ENCODE measurements around the gene PLEKHA7. TPM values are rescaled to one million over a fixed set of nuclear protein-coding genes. Genes with fewer than 3 reads are reported as not detected.
"Not testable (repeated sequence)": the region's sequence is repeated elsewhere in the genome, so short reads cannot be mapped to it uniquely, and the experiment has no call there.

The PLEKHA7 gene
- polyA plus RNA-seq, 3 donors, result 46.5 to 58.2 (median 51.1) TPM

- no peak for DNase-seq (ENCODE audit: extremely low read depth in 1 of 11, low read depth in 9 of 11, low spot score in 4 of 11)
Measured at GRCh38 chr11:16873289-16873688, 140.9 kb downstream of the PLEKHA7 start.

- DNase-seq (ENCODE audit: extremely low read depth in 1 of 11, low read depth in 9 of 11, low spot score in 4 of 11), result no peak
Measured at GRCh38 chr11:16871368-16871767, 142.8 kb downstream of the PLEKHA7 start.

- DNase-seq (ENCODE audit: extremely low read depth in 1 of 11, low read depth in 9 of 11, low spot score in 4 of 11), result no peak
Measured at GRCh38 chr11:16867097-16867496, 147.1 kb downstream of the PLEKHA7 start.

GRCh38 chr11:16864428-16864827 is 149.8 kb downstream of the PLEKHA7 start:
- not testable (repeated sequence) for DNase-seq (ENCODE audit: extremely low read depth in 1 of 11, low read depth in 9 of 11, low spot score in 4 of 11)

DNA sequence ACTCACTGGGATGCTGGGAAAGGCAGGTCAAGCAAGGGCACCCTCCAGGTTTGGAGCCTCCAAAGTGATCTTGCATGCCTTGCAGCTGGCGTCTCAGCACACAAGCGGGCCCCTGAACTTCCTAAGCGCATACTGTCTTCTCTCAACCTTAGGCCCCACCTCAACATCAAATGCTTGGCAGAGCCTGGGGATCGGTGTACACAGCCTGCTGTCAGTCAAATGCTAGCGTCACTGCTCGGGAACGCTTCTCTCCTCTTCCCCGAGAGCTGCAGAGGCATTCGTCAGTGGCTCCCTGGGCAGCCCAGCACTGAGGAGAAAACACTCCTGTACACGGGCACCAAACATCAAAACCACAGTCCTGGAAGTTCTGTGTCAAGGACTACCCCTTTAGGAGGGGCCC is 150.8 kb downstream of the PLEKHA7 start:
- no peak for DNase-seq (ENCODE audit: extremely low read depth in 1 of 11, low read depth in 9 of 11, low spot score in 4 of 11)

- DNase-seq (ENCODE audit: extremely low read depth in 1 of 11, low read depth in 9 of 11, low spot score in 4 of 11), result no peak
Measured at GRCh38 chr11:16862726-16863125, 151.5 kb downstream of the PLEKHA7 start.

- no peak for DNase-seq (ENCODE audit: extremely low read depth in 1 of 11, low read depth in 9 of 11, low spot score in 4 of 11)
Measured at GRCh38 chr11:16861862-16862261, 152.4 kb downstream of the PLEKHA7 start.

- DNase-seq (ENCODE audit: extremely low read depth in 1 of 11, low read depth in 9 of 11, low spot score in 4 of 11), result no peak
Measured at GRCh38 chr11:16860617-16861016, 153.6 kb downstream of the PLEKHA7 start.

DNA sequence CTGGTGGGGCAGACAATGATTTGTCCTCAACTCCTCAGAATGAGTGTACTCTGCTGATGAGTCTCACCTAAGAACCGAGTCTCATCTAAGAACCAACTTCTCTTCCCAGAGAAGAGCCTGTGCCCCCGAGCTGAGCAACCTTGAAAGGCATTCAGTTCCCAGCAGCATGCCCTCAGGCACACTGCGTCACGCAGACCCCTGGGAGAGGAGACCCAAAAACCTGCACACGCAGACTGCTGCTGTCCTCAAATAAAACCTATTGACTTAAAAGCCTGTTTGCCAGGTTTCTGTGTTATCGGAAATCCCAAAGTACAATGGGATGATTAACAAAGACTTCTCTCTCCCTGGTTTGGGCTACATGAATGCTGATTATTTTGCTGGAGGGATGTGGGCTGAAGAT is 154.6 kb downstream of the PLEKHA7 start:
- DNase-seq (ENCODE audit: extremely low read depth in 1 of 11, low read depth in 9 of 11, low spot score in 4 of 11), result no peak

GRCh38 chr11:16857186-16857585 is 157.0 kb downstream of the PLEKHA7 start:
- no peak for DNase-seq (ENCODE audit: extremely low read depth in 1 of 11, low read depth in 9 of 11, low spot score in 4 of 11)

DNA sequence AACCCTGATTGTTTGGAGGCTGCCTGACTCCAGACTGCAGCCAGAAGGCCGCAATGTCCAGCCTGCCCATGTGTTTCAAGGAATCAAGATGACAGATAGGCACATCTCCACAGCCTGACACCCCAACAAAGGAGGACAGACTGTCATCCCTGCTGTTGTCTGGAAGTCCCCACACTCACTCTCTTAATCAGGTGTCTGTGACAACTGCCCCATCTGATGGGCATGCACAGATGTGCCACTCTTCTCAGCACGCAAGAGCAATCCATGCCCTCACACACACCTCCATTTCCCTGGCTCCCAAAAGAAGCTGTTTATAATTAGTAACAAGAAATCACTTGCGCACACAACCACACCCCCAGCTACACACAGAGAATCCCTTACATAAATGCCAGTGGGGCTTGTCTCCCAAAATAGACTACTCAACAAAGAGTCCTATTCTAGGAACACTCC is 158.2 kb downstream of the PLEKHA7 start:
- no peak for DNase-seq (ENCODE audit: extremely low read depth in 1 of 11, low read depth in 9 of 11, low spot score in 4 of 11)

GRCh38 chr11:16854979-16855378 is 159.2 kb downstream of the PLEKHA7 start:
- no peak for DNase-seq (ENCODE audit: extremely low read depth in 1 of 11, low read depth in 9 of 11, low spot score in 4 of 11)

DNA sequence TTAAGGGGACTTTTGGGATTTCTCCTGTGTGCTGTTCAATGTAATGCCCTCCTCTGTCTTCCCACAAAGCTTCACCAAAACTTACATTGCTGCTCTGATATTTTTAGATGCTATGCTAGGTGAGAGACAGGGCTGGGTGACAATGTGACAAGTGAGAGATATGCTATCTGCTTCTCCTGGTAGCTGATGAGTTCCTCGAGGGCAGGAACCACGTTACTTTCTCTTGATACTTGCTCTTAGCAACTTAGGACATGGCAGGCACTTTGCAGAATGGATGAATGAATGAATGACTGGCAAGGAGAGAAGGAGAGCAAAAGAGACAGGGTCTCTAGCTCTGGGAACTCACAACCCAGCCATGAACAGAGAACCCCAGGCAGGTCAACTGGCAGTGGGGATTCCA is 160.4 kb downstream of the PLEKHA7 start:
- no peak for DNase-seq (ENCODE audit: extremely low read depth in 1 of 11, low read depth in 9 of 11, low spot score in 4 of 11)

DNA sequence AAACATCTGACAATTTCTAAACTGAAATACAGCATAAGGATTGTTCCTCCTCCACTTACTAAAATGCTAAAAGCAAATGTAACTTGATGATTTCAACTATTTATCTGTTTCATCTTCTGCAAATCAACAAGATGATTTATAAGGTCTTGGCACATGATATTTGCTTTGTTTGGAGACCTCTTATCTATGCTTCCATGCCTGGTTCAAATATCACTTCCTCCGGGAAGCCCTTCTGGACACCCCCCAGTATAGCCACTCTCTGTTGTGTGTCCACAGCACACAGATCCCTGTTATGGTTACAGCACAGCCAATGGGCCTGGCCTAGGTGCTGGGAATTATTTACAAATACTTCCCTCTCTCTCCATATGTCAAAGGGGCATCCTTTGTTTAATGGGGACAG is 160.9 kb downstream of the PLEKHA7 start:
- no peak for DNase-seq (ENCODE audit: extremely low read depth in 1 of 11, low read depth in 9 of 11, low spot score in 4 of 11)

DNA sequence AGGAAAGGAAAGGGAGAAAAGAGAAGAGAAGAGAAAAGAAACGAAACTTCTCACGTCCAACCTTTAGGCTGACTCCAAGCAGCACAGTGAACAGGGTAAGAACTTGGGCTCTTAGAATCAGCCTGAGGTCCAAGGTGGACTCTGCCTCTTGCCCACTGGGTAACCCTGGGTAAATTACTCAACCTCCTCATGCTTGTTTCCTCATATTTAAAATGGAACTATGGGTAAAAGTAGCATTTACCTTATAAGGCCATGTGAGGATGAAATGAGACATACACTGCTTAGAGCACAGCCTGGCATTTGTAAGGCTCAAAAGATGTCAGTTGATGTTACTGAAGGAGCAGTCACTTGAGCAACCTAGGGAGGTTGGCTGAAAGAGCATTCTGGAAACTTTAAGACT is 167.9 kb downstream of the PLEKHA7 start:
- no peak for DNase-seq (ENCODE audit: extremely low read depth in 1 of 11, low read depth in 9 of 11, low spot score in 4 of 11)

DNA sequence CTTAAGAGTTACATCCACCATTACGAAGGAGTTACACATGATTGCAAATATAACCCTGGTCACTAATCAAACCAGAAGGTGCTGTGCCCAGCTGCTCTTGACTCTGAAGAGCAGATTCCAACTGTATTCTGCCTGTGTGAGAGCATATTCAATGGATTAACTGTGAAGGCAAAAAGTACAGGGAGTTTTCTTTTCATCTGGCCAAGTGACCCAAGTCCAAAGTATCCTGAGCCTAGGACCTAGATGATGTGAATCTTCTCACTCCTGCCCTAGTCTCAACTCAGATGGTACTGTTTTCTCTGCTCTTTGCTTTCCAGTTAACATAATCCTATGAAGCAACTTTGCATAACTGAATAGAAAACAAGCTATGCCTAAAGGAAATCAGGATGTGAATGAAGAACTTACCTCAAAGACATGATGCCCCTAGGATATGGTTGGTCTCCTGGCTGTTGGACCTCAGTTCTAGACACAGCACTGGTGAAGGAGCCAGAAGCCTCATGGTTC is 169.9 kb downstream of the PLEKHA7 start:
- DNase-seq (ENCODE audit: extremely low read depth in 1 of 11, low read depth in 9 of 11, low spot score in 4 of 11), result no peak

DNA sequence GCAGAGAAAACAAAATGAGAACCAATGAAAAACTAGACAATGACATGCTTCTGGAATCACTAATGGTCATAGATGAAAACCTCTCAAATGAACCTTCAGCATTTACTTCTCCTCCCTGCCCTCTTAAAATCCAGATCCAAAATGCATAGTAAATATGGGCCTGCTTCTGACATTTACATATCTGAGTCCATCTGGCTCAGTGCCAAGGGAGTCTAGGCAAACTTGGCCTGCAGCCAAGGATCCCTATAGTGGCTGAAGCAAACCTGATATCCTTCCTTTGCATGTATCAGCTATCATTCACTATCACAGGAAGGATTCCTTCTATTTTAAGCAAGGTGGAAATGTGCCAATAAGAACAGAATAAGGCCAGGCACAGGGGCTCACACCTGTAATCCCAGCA is 170.9 kb downstream of the PLEKHA7 start:
- DNase-seq (ENCODE audit: extremely low read depth in 1 of 11, low read depth in 9 of 11, low spot score in 4 of 11), result no peak

GRCh38 chr11:16841984-16842383 is 172.2 kb downstream of the PLEKHA7 start:
- no peak for DNase-seq (ENCODE audit: extremely low read depth in 1 of 11, low read depth in 9 of 11, low spot score in 4 of 11)

DNA sequence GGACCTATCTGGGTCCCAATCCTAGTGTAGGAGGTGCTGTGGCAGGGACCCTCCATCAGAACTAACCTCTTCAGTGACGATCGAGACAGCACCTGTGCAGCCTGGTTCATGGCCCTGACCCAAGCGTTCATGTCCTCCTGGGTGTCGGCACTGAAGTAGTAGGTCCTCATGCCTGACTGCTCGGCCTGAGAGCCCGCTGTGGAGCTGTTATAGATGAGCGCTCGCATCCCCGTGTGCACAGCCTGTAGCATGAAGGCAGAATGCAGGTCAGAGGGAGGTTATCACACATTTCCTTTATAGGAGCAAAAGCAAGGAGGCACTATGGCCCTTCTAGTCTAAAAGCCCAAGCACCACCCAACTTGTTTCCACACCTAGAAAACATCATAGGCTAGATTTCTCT is 172.7 kb downstream of the PLEKHA7 start:
- no peak for DNase-seq (ENCODE audit: extremely low read depth in 1 of 11, low read depth in 9 of 11, low spot score in 4 of 11)

DNA sequence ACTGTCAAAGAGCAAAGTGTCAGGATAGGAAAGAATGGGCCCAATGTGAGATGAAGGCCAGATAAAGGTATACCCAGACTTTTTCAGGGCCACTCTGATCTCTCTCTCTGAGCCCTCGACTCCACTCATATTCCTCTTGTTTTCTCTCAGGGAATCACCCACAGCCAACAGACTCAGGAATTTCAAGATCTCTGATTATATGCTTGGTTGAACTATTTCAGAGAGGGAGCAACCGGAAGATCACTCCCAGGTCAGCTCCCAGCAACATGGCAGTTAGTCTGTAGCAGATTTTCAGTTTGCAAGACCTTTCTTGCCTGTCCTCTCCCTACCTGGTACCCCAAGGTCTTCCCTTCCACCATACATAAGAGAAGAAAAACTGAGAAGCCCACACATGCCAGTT is 173.3 kb downstream of the PLEKHA7 start:
- no peak for DNase-seq (ENCODE audit: extremely low read depth in 1 of 11, low read depth in 9 of 11, low spot score in 4 of 11)

DNA sequence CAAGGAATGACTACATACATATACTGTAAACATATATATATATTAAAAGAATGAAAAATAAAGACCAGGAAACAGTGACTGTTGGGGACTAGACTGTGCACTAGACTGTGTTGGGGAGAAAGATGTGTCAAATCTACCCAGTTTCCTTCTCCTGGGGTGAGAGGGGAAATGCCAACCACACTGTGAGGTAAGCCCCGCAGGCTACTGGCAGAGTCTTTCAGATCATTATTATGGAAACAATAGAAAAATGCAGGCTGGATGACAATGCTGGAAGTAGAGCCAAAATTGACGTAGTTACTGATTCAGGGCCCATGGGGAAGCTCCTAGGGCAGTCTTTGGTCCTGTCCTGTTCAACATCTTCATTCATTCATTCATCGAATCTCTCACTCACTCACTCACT is 174.4 kb downstream of the PLEKHA7 start:
- DNase-seq (ENCODE audit: extremely low read depth in 1 of 11, low read depth in 9 of 11, low spot score in 4 of 11), result no peak

DNA sequence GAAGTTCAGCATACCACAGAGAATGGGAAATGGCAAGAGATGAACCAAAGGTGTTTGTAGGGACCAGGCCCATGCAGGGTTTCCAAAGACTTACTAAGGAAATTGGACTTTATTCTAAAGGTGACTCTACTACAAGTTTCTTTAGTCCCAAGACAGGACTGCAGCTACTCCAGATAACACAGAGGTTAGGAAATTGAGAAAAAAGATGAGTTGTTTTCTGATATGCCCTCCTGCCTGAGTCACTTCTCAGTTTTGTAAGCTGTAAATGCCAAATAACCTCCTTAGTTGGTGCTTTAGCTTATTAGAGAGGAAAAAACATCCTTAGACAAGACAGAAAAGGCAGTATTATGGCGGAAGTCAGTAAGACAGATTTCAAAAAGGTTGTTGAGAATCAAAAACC is 179.8 kb downstream of the PLEKHA7 start:
- DNase-seq (ENCODE audit: extremely low read depth in 1 of 11, low read depth in 9 of 11, low spot score in 4 of 11), result no peak

Measured in renal cortex interstitium (tissue), 11 donors.